Sigmoid colon (tissue), 7 donors: ENCODE results near the gene CACNA1F. TPM values are rescaled to one million over a fixed set of nuclear protein-coding genes. Genes with fewer than 3 reads are reported as not detected.

Source experiments
- DNase-seq: peaks from one replicate; pipeline ENCODE4 v3.0.0-alpha.2; 2019
- H3K27ac ChIP-seq, 4 donors: fragments of 200-600 bp; sonication (generic); one replicate each; pipeline ENCODE4 v1.5.1; 2016 to 2019; ENCODE audit warnings: mild to moderate bottlenecking in 1 of 4
- H3K27me3 ChIP-seq, 3 donors: fragments of 200-600 bp; sonication (generic); one replicate each; pipeline ENCODE4 v1.5.1; 2019; ENCODE audit warnings: mild to moderate bottlenecking in 1 of 3
- H3K36me3 ChIP-seq, 4 donors: fragments of 200-600 bp; sonication (generic); one replicate each; pipeline ENCODE4 v1.5.1; 2016 to 2019
- H3K4me1 ChIP-seq, 4 donors: fragments of 200-600 bp; sonication (generic); one replicate each; pipeline ENCODE4 v1.5.1; 2017 to 2019
- H3K4me3 ChIP-seq, 4 donors: fragments of 200-600 bp; sonication (generic); one replicate each; pipeline ENCODE4 v1.5.1; 2017 to 2019; ENCODE audit warnings: mild to moderate bottlenecking in 2 of 4, moderate library complexity in 1 of 4
- H3K9me3 ChIP-seq, 4 donors: fragments of 200-600 bp in 3 of 4; sonication (generic) in 3 of 4; one replicate each; pipeline versions ENCODE4 v1.5.1 to v1.6.1; 2013 to 2019
- EP300 ChIP-seq, 4 donors: sonication (generic); formaldehyde crosslinking; IDR thresholded peaks; one replicate each; pipeline ENCODE4 v1.6.1; 2017; ENCODE audit warnings: antibody characterized with exemption in 4 of 4
- POLR2A ChIP-seq, 2 donors: fragments of 450-650 bp; IDR thresholded peaks; one replicate each; pipeline ENCODE4 v1.6.1; 2016; ENCODE audit warnings: antibody characterized with exemption in 2 of 2, mild to moderate bottlenecking in 2 of 2, moderate library complexity in 2 of 2
- POLR2AphosphoS5 ChIP-seq, 4 donors: sonication (generic); formaldehyde crosslinking; IDR thresholded peaks; one replicate each; pipeline ENCODE4 v1.6.1; 2017; ENCODE audit warnings: antibody characterized with exemption in 4 of 4
- WGBS, 2 donors: extraction: QIAGEN DNeasy Blood & Tissue Kit; methylation state at CpG; one replicate each; pipeline ENCODE4 v1.1.7; 2013; 5-methylcytosine and 5-hydroxymethylcytosine counted together
- intact Hi-C: fragments of 100-400 bp; cut with DNase I; formaldehyde crosslinking; loops from one replicate; pipeline ENCODE4 v1.15.1; 2023
- polyA plus RNA-seq, 3 donors: library from polyadenylated mRNA; stranded (reverse); fragments of 200-250 nt; gene quantifications; one replicate each; pipeline ENCODE4 v1.2.3, GENCODE V29; 2013
- total RNA-seq, 4 donors: library from RNA; depleted of rRNA; stranded (reverse); fragments of >200 nt; gene quantifications; one replicate each; pipeline ENCODE4 v1.1.0, GENCODE V29; 2016
- TF ChIP-seq, protein P1 (sequence below), 4 experiments: fragments of 450-650 bp in 3 of 4; fragments of 200-600 bp in 1 of 4; IDR thresholded peaks; one replicate each; pipeline ENCODE4 v1.5.1; 2016 to 2019; ENCODE audit warnings: antibody characterized with exemption in 4 of 4, mild to moderate bottlenecking in 3 of 4, moderate library complexity in 2 of 4
- donor health status: healthy with polysubstance abuse.
- donor health status: Bipolar disorder and iron deficiency.
- donor health status: healthy.

CACNA1F gene
- total and polyA plus RNA-seq, 7 donors = under 0.01 to 0.70 (median 0.15) TPM; not detected in 3

DNA sequence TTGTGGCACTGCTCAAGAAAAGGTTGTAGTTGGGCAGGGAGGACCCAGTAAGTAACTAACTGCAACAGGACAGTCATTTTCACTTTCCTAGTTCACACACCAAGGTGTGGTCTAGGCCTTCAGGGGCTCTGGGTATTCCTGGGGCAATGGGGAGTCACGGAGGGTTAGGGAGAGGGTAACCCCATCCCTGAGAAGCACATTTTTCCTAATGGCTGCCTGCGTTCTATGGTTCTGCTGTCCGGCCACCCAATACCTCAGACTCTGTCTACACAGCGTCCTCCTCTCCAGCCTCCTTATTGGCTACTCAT, 35.5 kb upstream of the CACNA1F start:
- DNase-seq = no peak
- Histone ChIP-seq H3K9me3 (no peaks in the 10 kb centered on the region), H3K4me3 (peak overlapping the region; percentile 18 to 77 (median 75)), H3K4me1 (peaks cover 0 to 33% (median 22%) of the 10 kb centered on the region in 4 donors), H3K36me3 (no peaks in the 10 kb centered on the region), H3K27me3 (no peaks in the 10 kb centered on the region), H3K27ac (peak overlapping the region; percentile 87 to 93 (median 90))
- WGBS, 2 donors = 0 to 3% methylated on average over 4 of the region's 4 CpGs
- no peak for TF ChIP-seq EP300 (IDR thresholded peaks at IDR 0.05)
- TF ChIP-seq, protein P1, sequence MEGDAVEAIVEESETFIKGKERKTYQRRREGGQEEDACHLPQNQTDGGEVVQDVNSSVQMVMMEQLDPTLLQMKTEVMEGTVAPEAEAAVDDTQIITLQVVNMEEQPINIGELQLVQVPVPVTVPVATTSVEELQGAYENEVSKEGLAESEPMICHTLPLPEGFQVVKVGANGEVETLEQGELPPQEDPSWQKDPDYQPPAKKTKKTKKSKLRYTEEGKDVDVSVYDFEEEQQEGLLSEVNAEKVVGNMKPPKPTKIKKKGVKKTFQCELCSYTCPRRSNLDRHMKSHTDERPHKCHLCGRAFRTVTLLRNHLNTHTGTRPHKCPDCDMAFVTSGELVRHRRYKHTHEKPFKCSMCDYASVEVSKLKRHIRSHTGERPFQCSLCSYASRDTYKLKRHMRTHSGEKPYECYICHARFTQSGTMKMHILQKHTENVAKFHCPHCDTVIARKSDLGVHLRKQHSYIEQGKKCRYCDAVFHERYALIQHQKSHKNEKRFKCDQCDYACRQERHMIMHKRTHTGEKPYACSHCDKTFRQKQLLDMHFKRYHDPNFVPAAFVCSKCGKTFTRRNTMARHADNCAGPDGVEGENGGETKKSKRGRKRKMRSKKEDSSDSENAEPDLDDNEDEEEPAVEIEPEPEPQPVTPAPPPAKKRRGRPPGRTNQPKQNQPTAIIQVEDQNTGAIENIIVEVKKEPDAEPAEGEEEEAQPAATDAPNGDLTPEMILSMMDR (IDR thresholded peaks at IDR 0.05) = no peak
- no peak for TF ChIP-seq POLR2A (IDR thresholded peaks at IDR 0.05)
- no peak for TF ChIP-seq POLR2AphosphoS5 (IDR thresholded peaks at IDR 0.05)
- intact Hi-C loops = loop anchor here (2.0 kb wide), 1 partner anchor 32 kb away; no protein-coding TSS in a partner anchor

DNA sequence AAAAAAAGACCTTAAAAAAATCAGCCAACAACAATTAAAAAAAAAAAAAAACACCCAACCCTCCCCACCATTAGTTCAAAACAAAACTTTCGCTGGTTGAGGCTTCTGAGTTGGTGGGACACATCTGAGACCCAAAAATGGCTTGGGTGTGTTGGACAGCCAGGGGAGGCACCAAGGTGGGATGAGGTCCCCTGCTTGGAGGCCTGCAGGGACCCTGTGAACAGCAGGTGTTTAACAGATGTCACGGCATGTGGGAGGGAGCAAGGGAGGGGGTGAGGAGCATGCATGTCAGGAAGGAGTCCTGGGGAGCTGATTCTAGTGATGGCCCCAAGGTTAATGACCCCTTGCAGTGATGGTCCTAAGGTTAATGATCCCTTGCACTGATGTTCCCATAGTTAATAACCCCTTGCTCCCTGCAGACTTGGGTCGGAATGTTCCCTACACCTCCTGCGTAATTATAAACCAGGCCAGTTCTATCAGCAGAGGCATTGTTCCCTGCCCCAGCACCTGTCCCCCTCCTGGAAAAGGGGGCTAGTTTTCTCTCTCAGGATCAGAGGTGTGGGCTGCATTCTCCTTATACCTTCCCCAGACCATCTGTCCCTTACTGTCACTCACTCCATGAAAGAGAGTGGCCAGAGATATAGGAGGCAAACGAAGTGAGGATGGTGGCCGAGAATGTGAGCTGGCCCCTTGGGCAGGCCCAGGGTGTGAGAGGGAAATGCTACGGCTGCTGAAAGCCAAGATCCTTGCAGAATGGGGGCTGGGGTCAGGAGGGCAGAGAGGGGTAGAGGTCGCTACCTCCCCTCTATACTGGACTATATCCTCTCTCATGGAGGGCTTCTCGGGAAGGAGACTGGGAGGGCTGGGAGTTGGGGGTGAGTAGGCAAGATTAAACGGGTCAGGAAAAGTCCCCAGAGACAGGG, 33.6 kb upstream of the CACNA1F start:
- H3K27me3 ChIP-seq = no peaks in the 10 kb centered on the region
- no peak for TF ChIP-seq POLR2AphosphoS5 (IDR thresholded peaks at IDR 0.05)
- TF ChIP-seq, protein P1 (IDR thresholded peaks at IDR 0.05) = no peak
- TF ChIP-seq EP300 (IDR thresholded peaks at IDR 0.05) = no peak
- TF ChIP-seq POLR2A (IDR thresholded peaks at IDR 0.05) = no peak
- no peaks in the 10 kb centered on the region for H3K9me3 ChIP-seq
- H3K4me3 ChIP-seq = no peak overlapping the region
- intact Hi-C loops = no loop called here
- no peak overlapping the region for H3K27ac ChIP-seq
- no peak for DNase-seq
- no peaks in the 10 kb centered on the region for H3K36me3 ChIP-seq
- H3K4me1 ChIP-seq = peaks cover 0 to 17% (median 14%) of the 10 kb centered on the region in 4 donors
- 86 to 92% methylated on average over 10 of the region's 10 CpGs for WGBS, 2 donors

DNA sequence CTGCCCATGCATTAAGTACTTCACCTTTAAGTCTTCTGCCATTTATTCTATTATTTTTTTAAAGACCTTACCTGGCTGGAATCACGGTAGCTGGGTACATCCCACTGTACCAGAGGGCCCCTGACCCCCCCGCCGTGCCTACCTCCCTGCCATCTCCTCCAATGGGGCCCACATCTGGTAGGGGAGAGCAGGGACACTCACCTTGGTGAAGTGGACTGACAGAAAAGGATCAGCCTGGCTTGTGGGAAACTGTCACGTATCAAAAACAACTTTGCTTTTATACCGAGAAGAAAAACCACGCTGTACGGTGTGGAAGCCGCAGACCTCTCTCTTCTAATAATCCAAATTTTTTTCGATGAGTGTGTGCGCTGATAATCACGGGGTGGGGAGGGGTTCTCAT, 31.3 kb upstream of the CACNA1F start, which contains the start of gene FOXP3:
TSS of gene FOXP3 (minus strand) at position 251 of the 400 bp plus-strand sequence. CDS start 6,205 bp downstream, outside the sequence.
- TF ChIP-seq POLR2A (IDR thresholded peaks at IDR 0.05) (no peak), POLR2AphosphoS5 (IDR thresholded peaks at IDR 0.05) (no peak), EP300 (IDR thresholded peaks at IDR 0.05) (no peak)
- TF ChIP-seq, protein P1 (IDR thresholded peaks at IDR 0.05) = no peak
- WGBS, 2 donors = 85 to 87% methylated on average over 11 of the region's 11 CpGs
- H3K27ac ChIP-seq = no peak within 1 kb of the TSS
- no peaks in the 10 kb centered on the region for H3K4me1 ChIP-seq
- H3K9me3 ChIP-seq = no peaks in the 10 kb centered on the region
- intact Hi-C loops = no loop called here
- DNase-seq = no peak
- H3K4me3 ChIP-seq = no peak within 1 kb of the TSS
- no peaks in the 10 kb centered on the region for H3K27me3 ChIP-seq
- no peaks in the 10 kb centered on the region for H3K36me3 ChIP-seq

DNA sequence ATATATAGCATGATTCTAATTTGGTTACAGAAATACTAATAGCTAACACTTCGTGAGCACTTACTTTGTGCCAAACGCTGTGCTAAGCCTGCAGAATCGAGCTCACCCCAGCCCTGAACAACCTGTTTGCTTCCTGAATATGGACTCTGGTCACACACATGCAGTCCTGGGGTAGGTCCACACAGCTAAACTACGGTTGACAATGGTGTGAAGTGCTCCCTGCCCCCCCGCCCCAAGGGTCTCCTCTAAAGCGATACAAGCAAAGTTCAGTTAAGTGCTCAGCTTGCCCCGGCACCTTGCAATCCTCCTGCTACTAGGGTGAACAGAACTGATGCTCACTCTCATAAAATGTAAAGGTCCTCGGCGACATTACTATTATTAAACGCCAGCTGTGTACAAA, 30.5 kb upstream of the CACNA1F start:
- TF ChIP-seq POLR2AphosphoS5 (IDR thresholded peaks at IDR 0.05) (no peak), EP300 (IDR thresholded peaks at IDR 0.05) (no peak)
- H3K9me3 ChIP-seq = no peaks in the 10 kb centered on the region
- no peaks in the 10 kb centered on the region for H3K4me1 ChIP-seq
- no peak overlapping the region for H3K4me3 ChIP-seq
- H3K27me3 ChIP-seq = peaks cover 0 to 3% (median 0%) of the 10 kb centered on the region in 3 donors
- 77 to 82% methylated on average over 10 of the region's 10 CpGs for WGBS, 2 donors
- no peak overlapping the region for H3K27ac ChIP-seq
- intact Hi-C loops = no loop called here
- DNase-seq = no peak
- no peaks in the 10 kb centered on the region for H3K36me3 ChIP-seq

DNA sequence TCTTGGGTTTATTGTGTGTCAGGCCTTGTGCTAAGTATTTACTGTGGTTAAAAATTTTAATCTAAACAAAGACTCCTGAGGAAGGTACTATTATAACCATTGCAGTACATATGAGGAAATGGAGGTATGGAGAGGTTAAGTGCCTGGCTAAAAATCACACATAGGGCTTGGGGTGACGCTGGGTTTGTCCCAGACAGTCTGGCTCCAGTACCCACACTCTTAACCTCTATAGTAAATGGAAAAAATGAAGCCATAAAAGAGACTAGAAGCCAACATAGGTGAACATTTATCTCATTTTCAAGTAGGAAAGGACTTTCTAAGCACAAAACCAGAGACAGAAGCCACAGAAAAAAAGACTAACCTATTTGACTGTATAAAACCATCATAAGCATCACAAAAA, 29.5 kb upstream of the CACNA1F start:
- H3K9me3 ChIP-seq = no peaks in the 10 kb centered on the region
- H3K4me1 ChIP-seq = no peaks in the 10 kb centered on the region
- WGBS, 2 donors = 42% methylated on average over 1 of the region's 1 CpG
- no peaks in the 10 kb centered on the region for H3K36me3 ChIP-seq
- TF ChIP-seq EP300 (IDR thresholded peaks at IDR 0.05) (no peak), POLR2A (IDR thresholded peaks at IDR 0.05) (no peak), POLR2AphosphoS5 (IDR thresholded peaks at IDR 0.05) (no peak)
- TF ChIP-seq, protein P1 (IDR thresholded peaks at IDR 0.05) = no peak
- H3K27ac ChIP-seq = no peak overlapping the region
- peaks cover 0 to 3% (median 0%) of the 10 kb centered on the region in 3 donors for H3K27me3 ChIP-seq
- no peak overlapping the region for H3K4me3 ChIP-seq
- intact Hi-C loops = no loop called here
- no peak for DNase-seq
